Activated CD4-positive, alpha-beta T cell treated with anti-CD3 and anti-CD28 coated beads, Interleukin-2, Interleukin-4, amounts not matched to agents 100 ng/mL and 50 ng/mL, durations not matched to agents 16 hours and 8 hours (primary cell): Measurements from ENCODE around the gene BMS1.
"Not testable (repeated sequence)": the region's sequence is repeated elsewhere in the genome, so short reads cannot be mapped to it uniquely, and the experiment has no call there.

Source experiments
- DNase-seq: peaks from one replicate; pipeline ENCODE4 v3.0.0-alpha.2; 2020; ENCODE audit warnings: low spot score

Gene BMS1

DNA sequence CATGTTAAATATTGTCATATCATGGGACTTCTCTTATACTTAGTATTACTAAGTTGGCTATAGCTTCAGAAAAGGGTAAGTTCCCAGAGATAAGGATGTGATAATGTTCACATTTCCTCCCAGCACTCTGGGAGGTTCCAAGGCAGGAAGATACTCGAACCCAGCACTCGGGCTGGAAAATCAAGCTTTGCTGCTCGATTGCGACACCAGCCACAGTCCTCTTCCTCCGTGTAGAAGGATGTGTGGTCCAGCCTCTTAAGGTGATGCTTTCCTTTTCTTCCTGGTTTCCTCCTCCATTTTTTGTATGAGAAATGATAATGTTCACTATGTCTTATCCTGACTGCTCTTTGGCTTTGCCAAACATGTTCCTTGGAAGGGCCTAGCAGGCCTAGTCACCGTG lies 3.2 kb downstream of the BMS1 start:
- no peak for DNase-seq

- no peak for DNase-seq
These were observed 8.2 kb downstream of the BMS1 start for GRCh38 chr10:42790835-42791234.

- DNase-seq, result no peak
These were observed 13.1 kb downstream of the BMS1 start for GRCh38 chr10:42795701-42796100.

DNA sequence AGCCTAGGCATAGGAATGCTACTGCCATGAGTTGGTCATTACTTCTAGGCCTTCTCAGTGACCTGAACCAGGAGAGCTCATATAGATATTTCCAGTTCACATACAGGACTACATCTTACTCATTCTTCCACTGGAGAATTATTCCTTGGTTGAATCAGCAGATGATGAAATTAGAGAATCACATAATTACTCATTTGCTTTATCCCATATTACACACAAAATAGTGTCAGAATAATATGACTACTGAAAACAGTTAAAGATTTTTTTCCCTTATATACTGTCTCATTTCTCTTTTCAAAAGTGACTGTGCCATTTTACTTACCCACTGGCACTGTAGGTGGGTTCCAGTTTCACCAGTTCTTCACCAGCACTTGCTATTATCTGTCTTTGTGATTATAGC lies 18.5 kb downstream of the BMS1 start:
- DNase-seq, result peak; percentile 66

DNA sequence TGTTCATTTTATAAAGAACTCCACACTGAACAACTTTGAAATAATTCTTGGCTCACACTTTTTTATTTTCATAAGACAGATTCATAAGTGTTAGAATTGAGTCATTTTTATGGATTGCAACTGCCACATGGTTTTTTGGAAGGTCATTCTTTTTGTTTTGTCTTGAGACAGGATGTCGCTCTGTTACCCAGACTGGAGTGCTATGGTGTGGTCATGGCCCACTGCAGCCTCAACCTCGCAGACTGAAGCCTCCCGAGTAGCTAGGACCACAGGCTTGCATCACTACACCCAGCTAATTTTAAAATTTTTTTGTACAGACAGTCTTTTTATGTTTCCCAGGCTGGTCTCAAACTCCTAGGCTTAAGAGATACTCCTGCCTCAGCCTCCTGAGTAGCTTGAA lies 20.3 kb downstream of the BMS1 start:
- no peak for DNase-seq

DNA sequence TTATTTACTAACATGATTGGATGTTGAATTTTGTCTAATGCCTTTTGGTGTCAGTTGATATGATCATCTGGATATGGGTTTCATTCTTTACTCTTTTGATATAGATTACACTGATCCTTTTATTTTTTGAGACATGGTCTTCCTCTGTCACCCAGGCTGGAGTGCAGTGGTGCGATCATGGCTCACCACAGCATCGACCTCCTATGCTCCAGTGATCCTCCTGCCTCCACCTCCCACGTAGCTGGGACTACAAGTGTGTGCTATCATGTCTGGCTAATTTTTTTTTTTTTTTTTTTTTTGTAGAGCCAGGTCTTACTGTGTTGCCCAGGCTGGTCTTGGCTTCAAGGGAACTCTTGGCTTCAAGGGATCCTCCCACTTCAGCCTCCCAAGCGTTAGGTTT lies 27.1 kb downstream of the BMS1 start:
- DNase-seq, result no peak

GRCh38 chr10:42812028-42812427 lies 29.4 kb downstream of the BMS1 start:
- no peak for DNase-seq

- DNase-seq, result not testable (repeated sequence)
These were observed 31.5 kb downstream of the BMS1 start for GRCh38 chr10:42813989-42814687.

- DNase-seq, result not testable (repeated sequence)
These were observed 33.7 kb downstream of the BMS1 start for GRCh38 chr10:42816334-42816733.

- no peak for DNase-seq
These were observed 34.3 kb downstream of the BMS1 start for GRCh38 chr10:42816912-42817311.

GRCh38 chr10:42817417-42817816 lies 34.8 kb downstream of the BMS1 start:
- not testable (repeated sequence) for DNase-seq

DNA sequence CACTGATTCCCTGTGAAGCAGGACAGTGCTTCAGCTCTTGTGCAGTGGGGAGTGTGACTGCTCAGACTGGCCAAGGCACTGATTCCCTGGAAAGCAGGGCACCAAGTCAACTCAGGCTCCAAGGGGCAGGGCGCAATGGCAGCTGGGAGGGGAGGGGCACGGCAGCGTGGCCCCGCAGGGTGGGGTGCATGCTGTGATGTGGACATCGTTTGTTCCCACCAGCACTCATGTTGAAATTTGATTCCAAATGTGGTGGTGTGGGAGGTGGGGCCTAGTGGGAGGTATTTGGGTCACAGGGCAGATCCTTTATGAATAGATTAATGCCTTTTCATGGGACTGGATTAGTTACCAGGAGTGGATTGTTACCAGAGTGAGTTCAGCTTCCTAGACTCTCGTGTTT lies 44.2 kb downstream of the BMS1 start:
- not testable (repeated sequence) for DNase-seq

- DNase-seq, result no peak
These were observed 44.6 kb downstream of the BMS1 start for GRCh38 chr10:42827201-42827600.

GRCh38 chr10:42828391-42828790 lies 45.8 kb downstream of the BMS1 start:
- not testable (repeated sequence) for DNase-seq

DNA sequence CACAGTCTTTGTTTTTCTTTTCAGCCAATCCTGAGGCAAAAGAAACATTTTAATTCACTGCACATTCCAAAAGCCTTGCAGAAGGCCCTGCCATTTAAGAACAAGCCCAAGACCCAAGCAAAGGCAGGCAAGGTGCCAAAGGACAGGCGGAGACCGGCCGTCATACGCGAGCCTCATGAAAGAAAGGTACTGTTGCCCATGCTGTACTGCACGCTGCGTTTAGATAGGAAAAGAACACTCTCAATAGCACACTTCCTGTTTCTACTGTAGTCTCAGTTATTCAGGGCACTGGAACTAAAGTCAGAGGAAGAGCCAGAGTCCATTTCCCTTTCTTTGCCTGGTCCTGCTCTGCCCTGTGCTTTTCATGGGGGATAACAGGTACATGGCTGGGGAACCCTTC lies 47.6 kb downstream of the BMS1 start:
- DNase-seq, result no peak

DNA sequence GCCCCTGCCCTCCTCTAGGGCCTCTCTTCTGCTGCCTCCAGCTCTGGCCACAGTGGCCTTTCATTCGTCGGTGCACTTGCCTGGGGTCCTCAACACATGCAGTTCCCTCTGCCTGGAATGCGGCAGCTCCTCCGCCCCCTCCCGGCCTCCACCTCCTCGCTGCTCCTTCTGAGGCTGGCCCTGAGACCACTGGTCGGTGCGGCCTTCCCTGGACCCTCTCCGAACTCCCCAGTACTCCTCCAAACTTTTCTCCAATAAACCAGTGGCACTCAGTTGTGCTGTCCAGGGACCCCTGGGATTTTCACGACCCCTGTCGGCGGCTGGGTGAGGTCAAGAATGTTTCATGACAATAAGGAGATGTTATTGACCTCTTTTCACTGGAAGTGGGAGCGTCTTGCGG lies 53.5 kb downstream of the BMS1 start:
- DNase-seq, result no peak

DNA sequence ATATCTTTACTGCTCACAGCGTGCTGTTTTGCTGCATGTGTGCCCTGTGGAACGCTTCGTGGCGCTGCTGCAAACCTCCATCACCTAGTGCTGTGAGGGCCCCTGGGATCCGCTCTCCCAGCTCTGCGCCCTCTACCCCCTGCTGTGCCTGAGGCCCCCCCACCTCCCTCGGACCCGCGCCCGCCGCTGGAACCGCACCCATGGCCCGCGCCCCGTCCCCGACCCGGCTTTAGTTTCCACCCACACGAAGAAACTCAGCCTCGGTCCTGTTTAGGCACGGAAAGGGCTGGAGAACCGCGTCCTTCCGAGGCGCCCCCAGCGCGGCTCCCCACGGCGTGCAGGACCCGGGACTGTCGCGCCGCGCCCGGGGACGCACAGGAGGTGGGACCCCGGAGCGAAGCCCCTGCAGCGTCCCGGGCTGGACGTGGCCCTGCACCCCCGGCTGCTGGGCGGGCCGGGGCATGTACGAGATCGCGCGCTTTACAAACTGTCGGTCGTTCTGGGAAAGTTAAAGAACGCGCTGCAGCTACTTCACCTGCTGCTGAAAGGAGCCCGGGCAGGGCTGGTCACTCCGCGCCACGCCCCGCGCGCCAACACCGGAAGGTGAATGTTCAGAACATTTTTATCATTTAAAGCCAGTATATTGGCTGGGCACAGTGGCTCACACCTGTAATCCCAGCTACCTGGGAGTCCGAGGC lies 54.3 kb downstream of the BMS1 start:
- DNase-seq, result no peak

GRCh38 chr10:42844810-42845209 lies 62.2 kb downstream of the BMS1 start:
- not testable (repeated sequence) for DNase-seq

- not testable (repeated sequence) for DNase-seq
These were observed 64.7 kb downstream of the BMS1 start for GRCh38 chr10:42847261-42847660.

GRCh38 chr10:42850931-42851330 lies 68.3 kb downstream of the BMS1 start:
- DNase-seq, result no peak

- DNase-seq, result no peak
These were observed 76.7 kb downstream of the BMS1 start for GRCh38 chr10:42859256-42859655.

DNA sequence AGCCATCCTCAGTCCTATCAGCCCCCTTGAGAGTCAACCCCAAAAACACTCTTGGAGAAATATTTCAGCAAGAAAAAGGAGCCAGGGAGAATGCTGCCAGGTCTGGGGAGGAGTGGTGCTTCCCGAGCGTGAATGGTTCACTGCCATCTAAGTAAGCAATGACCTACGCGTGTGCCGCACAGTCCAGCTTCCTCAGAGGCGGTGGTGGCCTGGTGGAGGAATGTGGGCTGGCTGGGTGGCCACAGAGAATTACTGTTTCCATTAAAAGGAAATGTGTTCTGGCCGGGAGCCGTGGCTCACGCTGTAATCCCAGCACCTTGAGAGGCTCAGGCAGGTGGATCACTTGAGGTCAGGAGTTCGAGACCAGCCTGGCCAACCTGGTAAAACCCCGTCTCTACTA lies 77.4 kb downstream of the BMS1 start:
- not testable (repeated sequence) for DNase-seq

GRCh38 chr10:42862801-42863200 lies 80.2 kb downstream of the BMS1 start:
- not testable (repeated sequence) for DNase-seq

DNA sequence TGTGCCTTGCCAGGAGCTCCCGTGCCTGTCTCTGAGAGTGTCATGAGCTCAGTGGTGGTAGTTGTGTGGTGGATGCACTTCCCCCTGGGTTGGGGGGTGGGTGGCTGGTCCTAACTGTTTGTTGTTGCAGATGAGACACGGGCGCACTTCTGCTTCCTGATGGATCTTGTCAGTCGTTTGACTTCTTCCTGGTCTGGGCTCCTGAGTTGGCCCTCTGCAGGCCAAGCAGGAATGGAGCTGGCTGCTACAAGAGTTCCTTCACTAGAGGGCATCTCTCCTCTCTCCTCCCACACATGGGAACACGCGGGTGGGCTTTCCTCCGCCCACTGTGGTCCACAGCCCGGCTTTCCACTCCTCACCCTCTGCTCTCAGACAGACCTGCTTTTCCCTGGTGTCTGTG lies 82.0 kb downstream of the BMS1 start:
- DNase-seq, result no peak
